Activated CD8-positive, alpha-beta memory T cell treated with anti-CD3 and anti-CD28 coated beads, Interleukin-2, amount 50 U/mL, for 24 hours (primary cell): Measurements from ENCODE around the gene PLEKHM2.

Source experiments
- DNase-seq: peaks from one replicate; pipeline ENCODE4 v3.0.0-alpha.2; 2020; ENCODE audit errors: extremely low read depth

Gene PLEKHM2

GRCh38 chr1:15758343-15758931 lies 74.3 kb downstream of the PLEKHM2 start, which contains the start of gene FBLIM1:
FBLIM1 (plus strand) TSS chr1:15758795; CDS start chr1:15764984, 6,189 bp downstream.
- no peak for DNase-seq

GRCh38 chr1:15758953-15759661 lies 75.0 kb downstream of the PLEKHM2 start:
- no peak for DNase-seq

- DNase-seq, result no peak
These were observed 76.5 kb downstream of the PLEKHM2 start for GRCh38 chr1:15760520-15761211.

DNA sequence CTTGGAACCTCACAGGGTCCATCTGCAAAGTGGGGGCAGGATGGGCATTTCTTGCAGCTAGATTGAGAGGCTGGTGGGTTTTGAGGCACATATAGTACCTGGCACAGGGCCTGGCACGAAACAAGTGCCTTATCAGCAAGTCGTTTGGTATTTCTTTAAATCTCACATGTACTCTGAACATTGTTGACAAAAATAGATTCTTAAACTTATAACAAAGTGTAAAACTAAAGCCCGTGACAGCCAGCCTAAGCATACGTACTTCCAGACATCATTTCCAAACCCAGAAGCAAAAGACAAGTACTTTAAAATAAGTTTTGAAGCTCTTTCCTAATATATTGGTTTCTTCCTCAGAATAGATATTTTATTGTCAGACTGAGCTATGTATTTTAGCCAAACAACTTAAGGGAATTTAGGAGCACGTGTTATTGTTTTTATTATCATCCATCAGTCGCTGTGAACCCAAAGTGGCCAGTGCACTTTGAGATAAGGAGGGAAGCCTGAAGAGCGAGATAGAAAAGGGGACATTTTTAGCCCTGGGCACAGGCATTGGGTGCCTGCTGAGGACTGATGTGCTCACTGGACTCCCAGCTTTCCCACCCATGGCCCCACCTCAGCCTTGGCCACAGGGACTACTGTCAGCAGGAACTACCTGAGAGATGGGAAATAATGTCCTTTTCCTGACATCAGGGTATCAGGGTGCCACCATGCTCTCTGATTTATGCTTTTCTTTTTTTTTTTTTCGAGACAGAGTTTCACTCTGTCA lies 77.4 kb downstream of the PLEKHM2 start:
- no peak for DNase-seq

DNA sequence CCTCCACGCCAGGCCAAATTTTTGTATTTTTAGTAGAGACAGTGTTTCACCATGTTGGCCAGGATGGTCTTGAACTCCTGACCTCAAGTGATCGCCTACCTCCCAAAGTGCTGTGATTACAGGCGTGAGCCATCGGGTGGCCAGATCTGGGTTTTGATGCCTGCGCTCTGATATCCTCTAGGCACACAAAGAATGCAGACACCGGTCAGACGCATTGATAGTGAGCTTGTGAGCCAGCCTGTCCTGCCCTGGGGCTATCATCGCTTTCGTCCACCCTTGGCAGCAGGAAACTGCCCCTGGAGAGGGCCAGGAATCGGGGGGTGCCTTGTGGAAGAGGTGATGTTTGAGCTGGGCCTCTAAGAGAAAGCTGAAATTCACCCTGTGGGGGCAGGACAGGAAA lies 78.4 kb downstream of the PLEKHM2 start:
- DNase-seq, result no peak

GRCh38 chr1:15764269-15764764 lies 80.2 kb downstream of the PLEKHM2 start:
- no peak for DNase-seq

GRCh38 chr1:15764890-15765289 lies 80.8 kb downstream of the PLEKHM2 start:
- DNase-seq, result no peak

DNA sequence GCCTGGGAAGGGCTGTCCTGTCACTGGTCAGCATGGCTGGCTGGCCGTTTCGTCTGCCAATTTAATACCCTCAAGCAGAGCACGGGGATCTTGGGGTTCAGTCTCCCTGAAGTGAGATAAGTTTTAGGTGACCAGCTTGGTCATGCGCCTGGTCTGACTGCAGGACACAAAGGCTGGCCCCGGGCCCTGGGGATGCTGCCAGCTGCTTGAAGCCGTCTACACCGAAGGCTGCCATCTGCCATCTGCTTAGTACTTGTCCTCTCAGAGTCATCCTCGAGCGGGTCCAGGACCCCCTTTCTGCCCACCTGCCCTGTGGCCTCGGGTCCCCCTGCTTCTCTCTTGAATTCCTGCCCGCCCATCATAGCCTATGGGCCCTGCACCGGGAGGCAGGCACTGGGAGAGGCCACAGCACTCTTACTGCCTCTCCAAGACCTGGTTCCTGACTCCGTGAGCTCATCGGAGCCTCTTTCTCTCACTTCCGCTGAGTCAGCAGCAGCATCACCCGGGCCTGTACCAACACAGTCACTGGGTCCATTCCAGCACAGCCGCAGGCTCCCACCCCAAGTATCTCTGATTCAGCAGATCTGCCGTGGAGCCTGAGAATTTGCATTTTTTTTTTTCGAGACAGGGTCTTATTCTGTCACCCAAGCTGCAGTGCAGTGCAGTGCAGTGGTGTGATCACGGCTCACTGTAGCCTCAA lies 81.5 kb downstream of the PLEKHM2 start:
- no peak for DNase-seq

DNA sequence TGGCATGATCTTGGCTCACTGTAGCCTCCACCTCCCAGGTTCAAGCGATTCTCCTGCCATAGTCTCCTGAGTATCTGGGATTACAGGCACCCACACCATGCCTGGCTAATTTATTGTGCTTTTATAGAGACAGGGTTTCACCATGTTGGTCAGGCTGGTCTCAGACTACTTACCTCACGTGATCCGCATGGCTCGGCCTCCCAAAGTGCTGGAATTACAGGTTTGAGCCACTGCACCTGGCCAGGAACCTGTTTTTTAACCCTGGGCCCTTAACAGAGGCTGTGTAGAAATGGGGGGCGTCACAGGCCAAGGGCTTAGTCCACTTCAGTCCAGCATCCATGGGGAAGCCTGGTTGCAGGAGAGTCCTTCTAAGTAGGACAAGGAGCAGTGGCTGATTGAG lies 83.8 kb downstream of the PLEKHM2 start:
- DNase-seq, result no peak

- no peak for DNase-seq
These were observed 84.3 kb downstream of the PLEKHM2 start for GRCh38 chr1:15768388-15768787.

GRCh38 chr1:15770313-15770962 lies 86.3 kb downstream of the PLEKHM2 start:
- no peak for DNase-seq

DNA sequence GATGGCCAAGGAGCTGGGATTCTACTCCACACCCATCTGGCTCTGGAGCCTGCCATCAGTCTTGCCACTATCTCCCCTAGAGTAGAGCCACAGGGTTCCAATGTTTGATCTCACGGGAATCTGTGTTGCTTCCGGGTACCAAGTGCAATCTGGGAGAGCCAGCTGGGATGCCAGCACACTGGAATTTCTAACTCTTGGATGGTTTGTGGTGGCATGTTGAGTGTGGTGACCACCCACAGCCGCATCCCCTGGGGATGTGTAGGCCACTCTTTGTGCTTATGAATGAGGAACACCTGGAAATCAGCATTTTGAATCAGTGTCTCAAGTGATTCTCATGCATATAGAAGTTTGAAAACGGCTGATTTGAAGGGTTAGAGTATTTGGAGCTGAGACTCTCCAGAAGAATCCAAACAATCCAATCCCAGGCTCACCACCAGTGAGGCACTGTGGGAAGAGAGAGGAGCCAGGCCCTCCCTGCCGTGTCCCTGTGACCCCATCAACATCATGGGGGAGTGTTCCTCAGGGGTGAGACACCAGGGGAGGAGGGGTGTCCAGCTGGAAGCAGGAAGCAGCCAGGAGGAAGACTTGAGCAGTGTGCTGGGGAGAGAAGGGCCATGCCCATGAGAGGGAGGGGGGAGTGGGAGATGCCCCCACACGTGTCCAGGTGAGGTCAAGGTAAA lies 87.9 kb downstream of the PLEKHM2 start:
- DNase-seq, result no peak

GRCh38 chr1:15775706-15776105 lies 91.6 kb downstream of the PLEKHM2 start:
- DNase-seq, result no peak

DNA sequence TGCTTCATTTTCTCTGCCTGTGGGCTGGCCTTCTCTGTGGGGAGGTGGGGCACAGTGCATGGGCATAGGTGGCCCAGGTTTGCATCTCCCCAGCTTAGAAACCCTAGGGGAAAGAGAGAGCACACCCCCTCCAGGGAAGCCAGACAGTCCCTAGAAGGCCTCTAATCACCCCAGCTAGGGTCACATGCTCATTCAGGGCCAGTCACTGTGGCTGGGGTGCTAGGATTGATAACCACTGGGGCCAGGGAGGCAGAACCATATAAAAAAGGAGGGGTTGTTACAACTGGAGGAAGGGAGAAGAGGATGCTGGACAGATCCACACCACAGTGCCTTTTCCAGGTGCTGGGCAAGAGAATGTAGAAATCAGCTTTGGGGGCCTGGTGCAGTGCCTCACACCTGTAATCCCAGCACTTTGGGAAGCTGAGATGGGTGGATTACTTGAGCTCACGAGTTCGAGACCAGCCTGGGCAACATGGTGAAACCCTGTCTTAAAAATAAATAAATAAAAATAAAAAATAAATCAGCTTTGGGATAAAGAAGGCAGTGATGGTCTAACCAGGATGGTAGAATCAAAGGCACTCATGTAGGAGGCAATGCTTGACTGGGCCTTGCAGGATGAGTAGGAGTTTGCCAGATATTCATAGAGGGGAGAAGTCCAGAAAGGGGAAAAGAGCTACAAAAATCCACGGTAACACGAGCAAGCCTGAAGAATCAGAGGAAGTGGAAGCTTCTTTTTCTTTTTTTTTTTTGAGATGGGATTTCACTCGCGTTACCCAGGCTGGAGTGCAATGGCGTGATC lies 94.0 kb downstream of the PLEKHM2 start:
- DNase-seq, result no peak
